Spinal cord (tissue), 10 donors: Measurements from ENCODE around the gene PCBP1. TPM values are rescaled to one million over a fixed set of nuclear protein-coding genes. Genes with fewer than 3 reads are reported as not detected.

Experiments used
- DNase-seq, 6 donors: peaks; one replicate each; pipeline versions ENCODE4 v3.0.0 to v3.0.0-alpha.2; 2013 to 2015; ENCODE audit warnings: low spot score in 6 of 6, low read depth in 4 of 6
- H3K27ac ChIP-seq: one replicate; pipeline ENCODE4 v1.5.1; 2013; ENCODE audit warnings: low read depth, low read length, control low read depth
- H3K27me3 ChIP-seq: one replicate; pipeline ENCODE4 v1.6.1; 2013; ENCODE audit warnings: low read length; ENCODE audit not compliant: control insufficient read depth, insufficient read depth
- H3K36me3 ChIP-seq: one replicate; pipeline ENCODE4 v1.6.1; 2013; ENCODE audit warnings: low read length; ENCODE audit not compliant: control insufficient read depth, insufficient read depth
- H3K4me1 ChIP-seq: one replicate; pipeline ENCODE4 v1.6.1; 2013; ENCODE audit warnings: low read length; ENCODE audit not compliant: control insufficient read depth, insufficient read depth
- H3K4me3 ChIP-seq: one replicate; pipeline ENCODE4 v1.5.1; 2013; ENCODE audit warnings: low read depth, low read length, control low read depth
- H3K9me3 ChIP-seq: one replicate; pipeline ENCODE4 v1.6.1; 2013; ENCODE audit warnings: low read length; ENCODE audit not compliant: control insufficient read depth, insufficient read depth
- WGBS: methylation state at CpG from one replicate; pipeline ENCODE4 v1.1.5; 2013; ENCODE audit warnings: missing lambda C conversion rate; ENCODE audit not compliant: insufficient coverage; 5-methylcytosine and 5-hydroxymethylcytosine counted together
- long read RNA-seq, 4 donors: transcript quantifications; one replicate each; lab custom pipeline, GENCODE V29; 2026
- polyA plus RNA-seq, 2 donors: library from polyadenylated mRNA; unstranded; fragments of 120-200 nt; gene quantifications; one replicate each; pipeline ENCODE4 v1.2.1, GENCODE V29; 2013; ENCODE audit not compliant: insufficient read length in 2 of 2
- total RNA-seq, 2 donors: library from RNA; depleted of rRNA in 1 of 2; stranded (reverse); fragments of 120-200 nt in 1 of 2; fragments of >200 nt in 1 of 2; gene quantifications; one replicate each; pipeline versions ENCODE4 v1.2.3 to v1.2.4, GENCODE V29; 2013 to 2014
- donor health status: healthy.

The PCBP1 gene
- 10 to 100 TPM; 41.8 to 57.1 TPM for total RNA-seq
- 100 to 1,000 TPM; 251 to 265 TPM for polyA plus RNA-seq
- long read RNA-seq, donor 1, transcript PCBP1-201 (1 exons, 1,750 nt), result major isoform, 430 of 430 reads
- long read RNA-seq, donor 1, partial matches to known transcripts, result 0 of 430 reads
- long read RNA-seq, donor 1, other reads (novel, unspliced or antisense), result 0 of 430 reads
- long read RNA-seq, donor 2, transcript PCBP1-201 (1 exons, 1,750 nt), result major isoform, 124 of 124 reads
- long read RNA-seq, donor 2, partial matches to known transcripts, result 0 of 124 reads
- long read RNA-seq, donor 2, other reads (novel, unspliced or antisense), result 0 of 124 reads
- long read RNA-seq, donor 3, transcript PCBP1-201 (1 exons, 1,750 nt), result major isoform, 174 of 174 reads
- long read RNA-seq, donor 3, partial matches to known transcripts, result 0 of 174 reads
- long read RNA-seq, donor 3, other reads (novel, unspliced or antisense), result 0 of 174 reads
- long read RNA-seq, donor 4, transcript PCBP1-201 (1 exons, 1,750 nt), result major isoform, 371 of 371 reads
- long read RNA-seq, donor 4, partial matches to known transcripts, result 0 of 371 reads
- long read RNA-seq, donor 4, other reads (novel, unspliced or antisense), result 0 of 371 reads

GRCh38 chr2:70086838-70087701, at the start of gene PCBP1:
Gene PCBP1, plus strand, starts transcription at chr2:70087477. Its CDS starts 267 bp downstream, at chr2:70087744.
- H3K27me3 ChIP-seq, result no peaks in the 10 kb centered on the region
- peak within 1 kb of the TSS; percentile 98 for H3K4me3 ChIP-seq
- no peaks in the 10 kb centered on the region for H3K9me3 ChIP-seq
- peaks cover 17% of the 10 kb centered on the region for H3K36me3 ChIP-seq
- peaks cover 25% of the 10 kb centered on the region for H3K4me1 ChIP-seq
- H3K27ac ChIP-seq, result peak within 1 kb of the TSS; percentile 100
- under 1% methylated on average over 69 of the region's 94 CpGs for WGBS
- peak; percentile 89 to 98 (median 92) for DNase-seq

- peaks cover 2% of the 10 kb centered on the region for H3K36me3 ChIP-seq
- no peak overlapping the region for H3K4me3 ChIP-seq
- no peaks in the 10 kb centered on the region for H3K4me1 ChIP-seq
- no peak for DNase-seq
- H3K9me3 ChIP-seq, result no peaks in the 10 kb centered on the region
- H3K27ac ChIP-seq, result no peak overlapping the region
- H3K27me3 ChIP-seq, result no peaks in the 10 kb centered on the region
- WGBS, result 83% methylated on average over 1 of the region's 2 CpGs
Observed at GRCh38 chr2:70039366-70039765, 47.9 kb upstream of the PCBP1 start.

GRCh38 chr2:70041663-70042062, 45.6 kb upstream of the PCBP1 start:
- no peaks in the 10 kb centered on the region for H3K27me3 ChIP-seq
- H3K27ac ChIP-seq, result no peak overlapping the region
- no peaks in the 10 kb centered on the region for H3K4me1 ChIP-seq
- H3K4me3 ChIP-seq, result no peak overlapping the region
- peaks cover 12% of the 10 kb centered on the region for H3K36me3 ChIP-seq
- H3K9me3 ChIP-seq, result no peaks in the 10 kb centered on the region
- WGBS, result no CpG with 5 or more reads among the region's 3 CpGs
- DNase-seq, result no peak

GRCh38 chr2:70042246-70042645, 45.0 kb upstream of the PCBP1 start:
- 100% methylated on average over 1 of the region's 2 CpGs for WGBS
- H3K4me1 ChIP-seq, result no peaks in the 10 kb centered on the region
- peaks cover 12% of the 10 kb centered on the region for H3K36me3 ChIP-seq

GRCh38 chr2:70043252-70043875, 43.9 kb upstream of the PCBP1 start:
- Histone ChIP-seq H3K4me3 (no peak overlapping the region), H3K27me3 (no peaks in the 10 kb centered on the region), H3K4me1 (no peaks in the 10 kb centered on the region), H3K9me3 (no peaks in the 10 kb centered on the region), H3K36me3 (peaks cover 16% of the 10 kb centered on the region), H3K27ac (no peak overlapping the region)
- WGBS, result 98% methylated on average over 9 of the region's 9 CpGs
- DNase-seq, result no peak

More at GRCh38 chr2:70042246-70042645, 45.0 kb upstream of the PCBP1 start:
- H3K4me3 ChIP-seq, result no peak overlapping the region
- H3K27ac ChIP-seq, result no peak overlapping the region
- DNase-seq, result no peak
- H3K27me3 ChIP-seq, result no peaks in the 10 kb centered on the region
- H3K9me3 ChIP-seq, result no peaks in the 10 kb centered on the region

- Histone ChIP-seq H3K4me1 (no peaks in the 10 kb centered on the region), H3K27me3 (no peaks in the 10 kb centered on the region), H3K27ac (no peak overlapping the region), H3K36me3 (peaks cover 18% of the 10 kb centered on the region), H3K4me3 (no peak overlapping the region), H3K9me3 (no peaks in the 10 kb centered on the region)
- no peak for DNase-seq
- WGBS, result 97% methylated on average over 12 of the region's 15 CpGs
Observed at GRCh38 chr2:70044290-70045040, 42.8 kb upstream of the PCBP1 start.

- H3K4me1 ChIP-seq, result no peaks in the 10 kb centered on the region
- DNase-seq, result no peak
- no peaks in the 10 kb centered on the region for H3K27me3 ChIP-seq
- 100% methylated on average over 1 of the region's 6 CpGs for WGBS
- H3K4me3 ChIP-seq, result no peak overlapping the region
- H3K36me3 ChIP-seq, result peaks cover 22% of the 10 kb centered on the region
- H3K27ac ChIP-seq, result no peak overlapping the region
- H3K9me3 ChIP-seq, result no peaks in the 10 kb centered on the region
Observed at GRCh38 chr2:70045405-70045804, 41.9 kb upstream of the PCBP1 start.

- Histone ChIP-seq H3K27ac (no peak overlapping the region), H3K36me3 (peaks cover 26% of the 10 kb centered on the region), H3K27me3 (no peaks in the 10 kb centered on the region), H3K9me3 (no peaks in the 10 kb centered on the region), H3K4me3 (no peak overlapping the region), H3K4me1 (no peaks in the 10 kb centered on the region)
- DNase-seq, result no peak
- WGBS, result 100% methylated on average over 2 of the region's 2 CpGs
Observed at GRCh38 chr2:70045932-70046331, 41.3 kb upstream of the PCBP1 start.
